Measurements from ENCODE around the gene NTPCR.

DNA sequence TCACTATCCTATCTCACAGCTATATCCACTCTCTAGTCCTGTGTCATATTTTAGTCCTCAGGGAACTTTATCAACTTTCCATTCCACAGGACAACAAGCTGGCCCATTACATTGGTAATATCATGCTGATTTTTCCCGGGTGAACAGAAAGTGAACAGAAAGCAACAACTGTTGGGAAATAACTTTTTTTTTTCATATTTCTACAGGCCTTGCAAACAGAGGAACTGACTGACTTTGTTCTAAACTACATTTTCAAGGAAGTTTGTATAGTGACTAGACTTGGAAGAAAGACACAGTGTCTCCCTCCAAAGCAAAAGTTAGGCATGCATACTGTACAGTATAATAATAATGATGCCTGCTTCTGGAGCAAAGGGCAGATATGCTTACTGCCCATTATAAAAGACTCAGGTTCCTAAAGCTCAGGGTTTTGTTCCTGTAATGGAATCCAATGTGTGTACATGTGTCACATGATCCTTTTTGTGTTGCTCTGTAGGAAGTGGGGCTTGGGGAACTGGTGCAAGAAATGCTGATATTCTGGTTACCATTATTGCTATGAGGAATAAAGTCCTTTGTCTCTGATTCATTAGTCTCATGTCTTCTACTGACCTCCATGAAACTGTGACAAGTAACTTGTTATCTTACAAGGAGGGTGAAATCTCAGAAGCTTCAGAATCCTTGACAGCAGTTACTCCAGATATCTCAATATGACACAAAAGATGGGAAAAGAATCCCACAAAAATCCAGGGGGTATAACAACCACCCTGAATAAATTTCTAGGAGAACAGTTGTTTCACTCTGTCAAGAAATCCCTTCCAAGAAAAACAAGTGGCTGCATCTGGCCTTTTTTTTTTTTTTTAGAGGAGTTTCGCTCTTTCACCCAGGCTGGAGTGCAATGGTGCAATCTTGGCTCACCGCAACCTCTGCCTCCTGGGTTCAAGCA lies 17.7 kb upstream of the NTPCR start:
- TF ChIP-seq CTCF (IDR thresholded peaks at IDR 0.05; ENCODE audit: borderline replicate concordance, extremely low read depth, low read length, poor library complexity, severe bottlenecking): no peak
- no peak for TF ChIP-seq EZH2 (IDR thresholded peaks at IDR 0.05; ENCODE audit: borderline replicate concordance, low read depth, low read length, severe bottlenecking)

Data from DND-41 (cell line).